Body of pancreas (tissue), 4 donors: ENCODE measurements around the gene CLEC16A. TPM values are rescaled to one million over a fixed set of nuclear protein-coding genes. Genes with fewer than 3 reads are reported as not detected.

ENCODE experiments used
- ATAC-seq: fragments of 150-250 bp; one replicate; pipeline ENCODE4 v1.9.1; 2016
- DNase-seq, 4 donors: peaks; one replicate each; pipeline ENCODE4 v3.0.0-alpha.2; 2019
- H3K27ac ChIP-seq, 4 donors: fragments of 200-600 bp; sonication (generic); 1 replicate in 3 of 4; 2 replicates in 1 of 4; pipeline versions ENCODE4 v1.5.1 to v1.6.1; 2016 to 2019; ENCODE audit warnings: mild to moderate bottlenecking in 1 of 4, mixed read lengths in 1 of 4, moderate library complexity in 1 of 4
- H3K27me3 ChIP-seq, 2 donors: fragments of 200-600 bp; sonication (generic); one replicate each; pipeline ENCODE4 v1.6.0; 2016; ENCODE audit warnings: mild to moderate bottlenecking in 1 of 2
- H3K36me3 ChIP-seq, 2 donors: fragments of 200-600 bp; sonication (generic); replicated peaks in 1 of 2; 2 replicates each; pipeline ENCODE4 v1.5.1; 2016; ENCODE audit warnings: low read depth in 2 of 2; ENCODE audit not compliant: insufficient read depth in 1 of 2
- H3K4me1 ChIP-seq: fragments of 200-600 bp; sonication (generic); one replicate; pipeline ENCODE4 v1.6.0; 2016
- H3K4me3 ChIP-seq, 2 donors: fragments of 200-600 bp; sonication (generic); 1 replicate in 1 of 2; 2 replicates in 1 of 2; pipeline ENCODE4 v1.5.1; 2016 to 2019
- H3K9me3 ChIP-seq, 3 donors: fragments of 200-600 bp; sonication (generic); 1 replicate in 2 of 3; 2 replicates in 1 of 3; pipeline ENCODE4 v1.5.1; 2016
- CTCF ChIP-seq, 7 experiments: fragments of 450-650 bp in 4 of 7; fragments of 200-600 bp in 3 of 7; sonication (generic) in 3 of 7; IDR thresholded peaks; one replicate each; pipeline ENCODE4 v1.5.1; 2016 to 2019; ENCODE audit warnings: antibody characterized with exemption in 7 of 7
- POLR2A ChIP-seq, 3 donors: fragments of 450-650 bp; IDR thresholded peaks; one replicate each; pipeline ENCODE4 v1.6.1; 2016; ENCODE audit warnings: antibody characterized with exemption in 3 of 3, mild to moderate bottlenecking in 2 of 3
- WGBS, 2 donors: methylation state at CpG; one replicate each; pipeline ENCODE4 v1.1.5; 2017; 5-methylcytosine and 5-hydroxymethylcytosine counted together
- intact Hi-C: fragments of 100-400 bp; cut with DNase I; formaldehyde crosslinking; loops from one replicate; pipeline ENCODE4 v1.15.1; 2023
- total RNA-seq, 2 donors: library from RNA; depleted of rRNA; stranded (reverse); fragments of >200 nt; gene quantifications; one replicate each; pipeline ENCODE4 v1.1.0, GENCODE V29; 2016

The CLEC16A gene
- total RNA-seq, 2 donors from 2014 or later: 15.0 to 21.4 TPM

GRCh38 chr16:11029948-11030347 lies 85.6 kb downstream of the CLEC16A start:
- H3K36me3 ChIP-seq: peaks cover 6% of the 10 kb centered on the region in 2 donors
- peaks cover 0 to 6% (median 0%) of the 10 kb centered on the region in 3 donors for H3K9me3 ChIP-seq
- no peaks in the 10 kb centered on the region for H3K27me3 ChIP-seq
- TF ChIP-seq CTCF (IDR thresholded peaks at IDR 0.05) (no peak), POLR2A (IDR thresholded peaks at IDR 0.05) (no peak)
- no peak overlapping the region for H3K27ac ChIP-seq
- no peaks in the 10 kb centered on the region for H3K4me1 ChIP-seq
- no peak overlapping the region for H3K4me3 ChIP-seq
- ATAC-seq (no peak), DNase-seq (no peak)
- intact Hi-C loops: no loop called here

GRCh38 chr16:11030990-11031510 lies 86.7 kb downstream of the CLEC16A start:
- Histone ChIP-seq H3K27me3 (no peaks in the 10 kb centered on the region), H3K4me1 (no peaks in the 10 kb centered on the region), H3K4me3 (no peak overlapping the region), H3K9me3 (no peaks in the 10 kb centered on the region), H3K27ac (no peak overlapping the region), H3K36me3 (peaks cover 2 to 3% of the 10 kb centered on the region in 2 donors)
- TF ChIP-seq CTCF (IDR thresholded peaks at IDR 0.05): no peak
- TF ChIP-seq POLR2A (IDR thresholded peaks at IDR 0.05): no peak
- DNase-seq (no peak), ATAC-seq (no peak)
- WGBS, 2 donors: 80 to 81% methylated on average over 7 of the region's 7 CpGs
- intact Hi-C loops: no loop called here

GRCh38 chr16:11032000-11032921 lies 87.9 kb downstream of the CLEC16A start:
- Histone ChIP-seq H3K36me3 (peaks cover 0 to 3% of the 10 kb centered on the region in 2 donors), H3K4me1 (no peaks in the 10 kb centered on the region), H3K9me3 (no peaks in the 10 kb centered on the region), H3K4me3 (no peak overlapping the region), H3K27me3 (no peaks in the 10 kb centered on the region), H3K27ac (no peak overlapping the region)
- 89 to 90% methylated on average over 16 of the region's 16 CpGs for WGBS, 2 donors
- ATAC-seq (no peak), DNase-seq (no peak)
- TF ChIP-seq CTCF (IDR thresholded peaks at IDR 0.05) (no peak), POLR2A (IDR thresholded peaks at IDR 0.05) (no peak)
- intact Hi-C loops: no loop called here

GRCh38 chr16:11032922-11033291 lies 88.5 kb downstream of the CLEC16A start:
- DNase-seq: peak in 2 of 4 donors; percentile 17 to 37
- H3K4me3 ChIP-seq: no peak overlapping the region
- WGBS, 2 donors: 78 to 89% methylated on average over 7 of the region's 7 CpGs
- intact Hi-C loops: no loop called here
- no peaks in the 10 kb centered on the region for H3K4me1 ChIP-seq
- TF ChIP-seq CTCF (IDR thresholded peaks at IDR 0.05) (no peak), POLR2A (IDR thresholded peaks at IDR 0.05) (no peak)
- H3K27me3 ChIP-seq: no peaks in the 10 kb centered on the region
- H3K27ac ChIP-seq: no peak overlapping the region
- peaks cover 0 to 3% of the 10 kb centered on the region in 2 donors for H3K36me3 ChIP-seq
- ATAC-seq: peak; percentile 38
- H3K9me3 ChIP-seq: no peaks in the 10 kb centered on the region
